Medulla oblongata (tissue), 1 donor: Measurements from ENCODE around the gene PAM.
"Not testable (repeated sequence)": the region's sequence is repeated elsewhere in the genome, so short reads cannot be mapped to it uniquely, and the experiment has no call there.

Source experiments
- DNase-seq: peaks from one replicate; pipeline ENCODE4 v3.0.0-alpha.2; 2015; ENCODE audit errors: extremely low spot score

PAM gene

GRCh38 chr5:102901424-102902134 lies 146.5 kb downstream of the PAM start:
- DNase-seq, result no peak

GRCh38 chr5:102902135-102902448 lies 147.0 kb downstream of the PAM start:
- no peak for DNase-seq

GRCh38 chr5:102902647-102903046 lies 147.5 kb downstream of the PAM start:
- DNase-seq, result no peak

GRCh38 chr5:102903074-102903871 lies 148.2 kb downstream of the PAM start:
- no peak for DNase-seq

- no peak for DNase-seq
Measured at GRCh38 chr5:102905056-102905455, 150.0 kb downstream of the PAM start.

- DNase-seq, result not testable (repeated sequence)
Measured at GRCh38 chr5:102907099-102907498, 152.0 kb downstream of the PAM start.

- DNase-seq, result no peak
Measured at GRCh38 chr5:102910240-102911226, 155.4 kb downstream of the PAM start.

- DNase-seq, result no peak
Measured at GRCh38 chr5:102911973-102912372, 156.9 kb downstream of the PAM start.

GRCh38 chr5:102916109-102916508 lies 161.0 kb downstream of the PAM start:
- no peak for DNase-seq

GRCh38 chr5:102918986-102919610 lies 164.0 kb downstream of the PAM start:
- no peak for DNase-seq

- no peak for DNase-seq
Measured at GRCh38 chr5:102920762-102921161, 165.7 kb downstream of the PAM start.

- DNase-seq, result no peak
Measured at GRCh38 chr5:102921341-102922044, 166.4 kb downstream of the PAM start.

- no peak for DNase-seq
Measured at GRCh38 chr5:102922111-102922720, 167.1 kb downstream of the PAM start.

GRCh38 chr5:102922799-102923477 lies 167.8 kb downstream of the PAM start:
- no peak for DNase-seq

- DNase-seq, result no peak
Measured at GRCh38 chr5:102924963-102925362, 169.9 kb downstream of the PAM start.

- DNase-seq, result no peak
Measured at GRCh38 chr5:102927007-102927406, 171.9 kb downstream of the PAM start.

- DNase-seq, result no peak
Measured at GRCh38 chr5:102930244-102930643, 175.1 kb downstream of the PAM start.

- no peak for DNase-seq
Measured at GRCh38 chr5:102931085-102931725, 176.1 kb downstream of the PAM start.

GRCh38 chr5:102932781-102933180 lies 177.7 kb downstream of the PAM start:
- no peak for DNase-seq

- no peak for DNase-seq
Measured at GRCh38 chr5:102933316-102933715, 178.2 kb downstream of the PAM start.
